SK-N-MC (cell line): ENCODE measurements around the gene MED1.

Experiments
- EZH2 ChIP-seq: fragments of 200-600 bp; sonication (generic); IDR thresholded peaks from one replicate; pipeline ENCODE4 v1.6.1; 2017; ENCODE audit warnings: antibody characterized with exemption
- FOXP2 ChIP-seq: optimal IDR thresholded peaks from 2 replicates; pipeline ENCODE3; 2011; ENCODE audit warnings: mild to moderate bottlenecking, moderate library complexity; ENCODE audit not compliant: insufficient read depth; ENCODE audit errors: extremely low read length, control extremely low read depth
- POLR2AphosphoS5 ChIP-seq: IDR thresholded peaks from 2 replicates; pipeline ENCODE4 v1.6.1; 2012; ENCODE audit warnings: mild to moderate bottlenecking, low read depth, low read length, borderline replicate concordance

DNA sequence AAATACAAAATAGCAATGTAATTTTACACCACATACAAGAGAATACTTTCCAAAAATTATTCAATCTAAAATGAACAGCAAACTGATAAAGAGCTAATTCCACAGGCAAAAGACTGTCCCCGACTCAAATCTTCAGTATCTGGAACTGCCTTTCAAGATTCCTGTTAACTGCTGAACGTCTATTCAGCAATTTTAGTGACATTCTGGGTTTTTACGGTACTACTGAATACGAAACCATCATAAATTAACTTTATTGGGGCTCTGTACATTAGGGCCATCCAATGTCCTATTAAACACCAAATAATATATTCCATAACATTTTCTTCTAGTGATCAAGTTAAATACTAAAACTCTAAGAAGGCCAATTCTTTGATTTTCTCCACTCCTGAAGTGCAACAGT is 51.3 kb downstream of the MED1 start:
- no peak for TF ChIP-seq EZH2
- TF ChIP-seq POLR2AphosphoS5, result no peak
- TF ChIP-seq FOXP2, result no peak
